ENCODE results near the gene CTSA. TPM values are rescaled to one million over a fixed set of nuclear protein-coding genes. Genes with fewer than 3 reads are reported as not detected.

CTSA gene
- total and polyA plus RNA-seq, 2 of the 4 experiments (the other 2 are of a cell fraction), result 19.0 to 312 TPM

DNA sequence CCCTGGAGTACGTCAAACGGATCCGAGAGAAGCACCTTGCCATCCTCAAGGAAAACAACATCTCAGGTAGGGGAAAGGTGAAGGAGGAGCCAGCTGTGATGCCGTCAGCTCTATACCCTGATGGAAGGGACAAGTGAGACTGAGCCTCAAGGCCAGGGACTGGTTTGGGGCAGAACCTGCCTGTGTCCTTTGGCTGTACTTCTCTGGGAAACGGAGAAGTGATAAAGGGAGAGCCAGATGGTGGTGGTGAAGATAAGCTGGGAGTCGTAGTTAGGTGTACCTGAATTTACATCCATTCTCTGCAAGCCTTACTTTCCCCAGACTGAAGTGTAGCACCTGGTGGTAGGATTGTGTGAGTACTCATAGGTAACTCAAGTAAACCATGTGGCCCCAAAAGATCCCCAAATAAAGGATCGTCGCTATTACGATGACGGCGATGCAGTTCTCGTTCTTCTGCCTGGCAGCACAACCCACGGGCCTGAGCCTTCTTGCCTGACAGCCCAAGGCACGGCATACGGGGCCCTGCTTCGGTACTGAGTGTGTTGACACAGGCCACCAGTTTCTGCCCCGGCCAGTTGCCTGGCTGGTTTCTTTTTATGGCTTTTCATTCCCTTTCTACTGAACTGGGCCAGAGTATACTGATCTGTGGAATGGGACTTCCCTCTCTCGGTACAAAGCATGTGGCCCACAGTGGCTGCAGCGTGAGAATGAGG, 54.0 kb downstream of the CTSA start:
- ChIA-PET CTCF (interaction anchor here (1.2 kb wide), 1 partner anchor 8 kb away, joined by 3 read pairs; no protein-coding TSS in a partner anchor), POLR2A (ENCODE audit: unreplicated experiment) (no interaction called here)
- no peak overlapping the region for H4K8ac ChIP-seq (ENCODE audit: low read depth in 2 of 2, low read length in 2 of 2)
- no peak overlapping the region for H4K91ac ChIP-seq (ENCODE audit: insufficient read depth, low read depth, low read length)
- no peak overlapping the region for H2BK5ac ChIP-seq (ENCODE audit: low read depth, low read length, poor library complexity, severe bottlenecking)
- no peak for ATAC-seq (ENCODE audit: low read depth)
- no peak overlapping the region for H2BK15ac ChIP-seq (ENCODE audit: low read depth, low read length)
- BruUV-seq (replicated peaks), result no TSS peak
- H2BK20ac ChIP-seq (ENCODE audit: low read depth, low read length), result no peak overlapping the region
- no peak overlapping the region for H3K23ac ChIP-seq (ENCODE audit: low read depth, low read length)
- DNase-seq, result no peak
- no peak overlapping the region for H3K4me2 ChIP-seq (ENCODE audit: low read depth, low read length)
- TF ChIP-seq, protein P1, sequence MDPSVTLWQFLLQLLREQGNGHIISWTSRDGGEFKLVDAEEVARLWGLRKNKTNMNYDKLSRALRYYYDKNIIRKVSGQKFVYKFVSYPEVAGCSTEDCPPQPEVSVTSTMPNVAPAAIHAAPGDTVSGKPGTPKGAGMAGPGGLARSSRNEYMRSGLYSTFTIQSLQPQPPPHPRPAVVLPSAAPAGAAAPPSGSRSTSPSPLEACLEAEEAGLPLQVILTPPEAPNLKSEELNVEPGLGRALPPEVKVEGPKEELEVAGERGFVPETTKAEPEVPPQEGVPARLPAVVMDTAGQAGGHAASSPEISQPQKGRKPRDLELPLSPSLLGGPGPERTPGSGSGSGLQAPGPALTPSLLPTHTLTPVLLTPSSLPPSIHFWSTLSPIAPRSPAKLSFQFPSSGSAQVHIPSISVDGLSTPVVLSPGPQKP (IDR thresholded peaks at IDR 0.05; ENCODE audit: borderline replicate concordance, low read depth, low read length), result no peak
- TF ChIP-seq MAZ (IDR thresholded peaks at IDR 0.05; ENCODE audit: borderline replicate concordance, low read depth, low read length) (no peak), CEBPB (IDR thresholded peaks at IDR 0.05; ENCODE audit: low read depth, low read length) (no peak), BHLHE40 (IDR thresholded peaks at IDR 0.05; ENCODE audit: low read depth, low read length) (no peak), CHD1 (IDR thresholded peaks at IDR 0.05; ENCODE audit: low read depth, low read length) (no peak), RCOR1 (IDR thresholded peaks at IDR 0.05; ENCODE audit: insufficient replicate concordance, low read length) (no peak), MXI1 (IDR thresholded peaks at IDR 0.05; ENCODE audit: borderline replicate concordance, low read depth, low read length) (no peak), FOS (IDR thresholded peaks at IDR 0.05; ENCODE audit: low read depth, low read length) (no peak), MAFK (IDR thresholded peaks at IDR 0.05; ENCODE audit: low read depth, low read length) (no peak), POLR2A (IDR thresholded peaks at IDR 0.05; ENCODE audit: low read depth, low read length) (no peak), NFE2L2 (IDR thresholded peaks at IDR 0.05; ENCODE audit: low read depth, low read length) (no peak), RFX5 (IDR thresholded peaks at IDR 0.05; ENCODE audit: low read depth, low read length) (no peak), RAD21 (IDR thresholded peaks at IDR 0.05; ENCODE audit: low read length) (no peak), SMC3 (IDR thresholded peaks at IDR 0.05; ENCODE audit: low read depth, low read length) (no peak)
- TF ChIP-seq, protein P2, sequence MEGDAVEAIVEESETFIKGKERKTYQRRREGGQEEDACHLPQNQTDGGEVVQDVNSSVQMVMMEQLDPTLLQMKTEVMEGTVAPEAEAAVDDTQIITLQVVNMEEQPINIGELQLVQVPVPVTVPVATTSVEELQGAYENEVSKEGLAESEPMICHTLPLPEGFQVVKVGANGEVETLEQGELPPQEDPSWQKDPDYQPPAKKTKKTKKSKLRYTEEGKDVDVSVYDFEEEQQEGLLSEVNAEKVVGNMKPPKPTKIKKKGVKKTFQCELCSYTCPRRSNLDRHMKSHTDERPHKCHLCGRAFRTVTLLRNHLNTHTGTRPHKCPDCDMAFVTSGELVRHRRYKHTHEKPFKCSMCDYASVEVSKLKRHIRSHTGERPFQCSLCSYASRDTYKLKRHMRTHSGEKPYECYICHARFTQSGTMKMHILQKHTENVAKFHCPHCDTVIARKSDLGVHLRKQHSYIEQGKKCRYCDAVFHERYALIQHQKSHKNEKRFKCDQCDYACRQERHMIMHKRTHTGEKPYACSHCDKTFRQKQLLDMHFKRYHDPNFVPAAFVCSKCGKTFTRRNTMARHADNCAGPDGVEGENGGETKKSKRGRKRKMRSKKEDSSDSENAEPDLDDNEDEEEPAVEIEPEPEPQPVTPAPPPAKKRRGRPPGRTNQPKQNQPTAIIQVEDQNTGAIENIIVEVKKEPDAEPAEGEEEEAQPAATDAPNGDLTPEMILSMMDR (conservative IDR thresholded peaks at IDR 0.05; ENCODE audit: low read depth, low read length), result no peak
- TF ChIP-seq, protein P3, sequence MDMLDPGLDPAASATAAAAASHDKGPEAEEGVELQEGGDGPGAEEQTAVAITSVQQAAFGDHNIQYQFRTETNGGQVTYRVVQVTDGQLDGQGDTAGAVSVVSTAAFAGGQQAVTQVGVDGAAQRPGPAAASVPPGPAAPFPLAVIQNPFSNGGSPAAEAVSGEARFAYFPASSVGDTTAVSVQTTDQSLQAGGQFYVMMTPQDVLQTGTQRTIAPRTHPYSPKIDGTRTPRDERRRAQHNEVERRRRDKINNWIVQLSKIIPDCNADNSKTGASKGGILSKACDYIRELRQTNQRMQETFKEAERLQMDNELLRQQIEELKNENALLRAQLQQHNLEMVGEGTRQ (IDR thresholded peaks at IDR 0.05; ENCODE audit: low read depth, low read length), result no peak
- no peaks in the 10 kb centered on the region for H3K4me1 ChIP-seq (ENCODE audit: control insufficient read depth, insufficient read depth, low read length)
- intact Hi-C loops (cut with micrococcal nuclease), result no loop called here
- no peak overlapping the region for H3K18ac ChIP-seq (ENCODE audit: low read depth, low read length)
- no peak overlapping the region for H3K14ac ChIP-seq (replicated peaks; ENCODE audit: low read depth, low read length)
- peaks cover 85% of the 10 kb centered on the region for H3K36me3 ChIP-seq (ENCODE audit: control insufficient read depth, insufficient read depth, low read length)
- no peak overlapping the region for H2AFZ ChIP-seq (replicated peaks; ENCODE audit: low read length, poor library complexity)
- H2AK9ac ChIP-seq (replicated peaks; ENCODE audit: low read depth, low read length, poor library complexity), result no peak overlapping the region
- no peak overlapping the region for H2BK120ac ChIP-seq (ENCODE audit: low read depth, low read length)
- H4K5ac ChIP-seq (ENCODE audit: low read depth, low read length), result no peak overlapping the region
- in situ Hi-C loops (cut with MboI; ENCODE audit: low sequenced_read_pairs), result no loop called here
- no peak overlapping the region for H3K4ac ChIP-seq (ENCODE audit: low read depth, low read length)
- peaks cover 7% of the 10 kb centered on the region; the same call in 1 of the 2 replicates for H4K20me1 ChIP-seq (ENCODE audit: insufficient read depth, low read length)
- H3K27me3 ChIP-seq (ENCODE audit: control insufficient read depth, insufficient read depth, low read length), result no peaks in the 10 kb centered on the region
- no peak overlapping the region for H3K9ac ChIP-seq (ENCODE audit: low read depth, low read length)
- no peak overlapping the region for H3K27ac ChIP-seq (ENCODE audit: insufficient read depth, low read length)
- H2AK5ac ChIP-seq (ENCODE audit: low read depth, low read length), result no peak overlapping the region
- H3K56ac ChIP-seq (ENCODE audit: extremely low read depth, insufficient read depth, low read length), result no peak overlapping the region
- H3K9me3 ChIP-seq (ENCODE audit: control insufficient read depth, insufficient read depth, low read length), result no peaks in the 10 kb centered on the region
- dilution Hi-C loops (cut with HindIII; ENCODE audit: low sequenced_read_pairs, unreplicated experiment), result no loop called here
- no peaks in the 10 kb centered on the region; a peak in 1 of 4 replicates for H3K79me1 ChIP-seq (ENCODE audit: low read depth in 1 of 2, low read length in 2 of 2)
- H3K4me3 ChIP-seq (ENCODE audit: insufficient read depth, low read depth, low read length), result no peak overlapping the region
- WGBS, 2 experiments (ENCODE audit: extremely low coverage in 2 of 2, insufficient read length in 1 of 2), result 96% methylated on average over 4 of the region's 19 CpGs; no CpG with 5 or more reads in 1 of the 2 experiments
- H3K9me1 ChIP-seq (ENCODE audit: insufficient read depth, low read length), result 0 out of 2 replicates have a peak, but pooled peaks cover 3% of the 10 kb centered on the region
